Epithelial cell of prostate (primary cell): Measurements from ENCODE around the gene FARP1.

ENCODE experiments used
- DNase-seq: peaks from one replicate; pipeline ENCODE4 v3.0.0-alpha.2; 2011; ENCODE audit warnings: low read depth, low spot score
- H3K27ac ChIP-seq: fragments of 450-650 bp; 2 replicates; pipeline ENCODE4 v1.5.1; 2017; ENCODE audit warnings: mild to moderate bottlenecking

The FARP1 gene

GRCh38 chr13:98480915-98481877 is 338.3 kb downstream of the FARP1 start:
- DNase-seq: no peak
- H3K27ac ChIP-seq: peak overlapping the region; percentile 98

- DNase-seq: no peak
- peak overlapping the region; percentile 98 for H3K27ac ChIP-seq
These were observed 339.9 kb downstream of the FARP1 start for GRCh38 chr13:98482476-98483444.

GRCh38 chr13:98483601-98484288 is 340.9 kb downstream of the FARP1 start:
- peak overlapping the region; percentile 98 for H3K27ac ChIP-seq
- no peak for DNase-seq

- H3K27ac ChIP-seq: peak overlapping the region; percentile 98
- DNase-seq: peak; percentile 98
These were observed 341.7 kb downstream of the FARP1 start for GRCh38 chr13:98484289-98485219.

- peak overlapping the region; percentile 98 for H3K27ac ChIP-seq
- DNase-seq: no peak
These were observed 342.7 kb downstream of the FARP1 start for GRCh38 chr13:98485561-98485960.

- peak overlapping the region; percentile 98 for H3K27ac ChIP-seq
These were observed 343.5 kb downstream of the FARP1 start for GRCh38 chr13:98486412-98486811.

GRCh38 chr13:98487016-98487415 is 344.1 kb downstream of the FARP1 start:
- H3K27ac ChIP-seq: peak overlapping the region; percentile 98
- DNase-seq: no peak

More at GRCh38 chr13:98486412-98486811, 343.5 kb downstream of the FARP1 start:
- DNase-seq: no peak

- H3K27ac ChIP-seq: peak overlapping the region; percentile 98
- no peak for DNase-seq
These were observed 344.6 kb downstream of the FARP1 start for GRCh38 chr13:98487522-98487921.

- H3K27ac ChIP-seq: peak overlapping the region; percentile 98
- no peak for DNase-seq
These were observed 345.8 kb downstream of the FARP1 start for GRCh38 chr13:98488736-98489135.

GRCh38 chr13:98489446-98490194 is 346.7 kb downstream of the FARP1 start:
- peak overlapping the region; percentile 98 for H3K27ac ChIP-seq
- DNase-seq: no peak

- no peak for DNase-seq
- H3K27ac ChIP-seq: peak overlapping the region; percentile 98
These were observed 347.4 kb downstream of the FARP1 start for GRCh38 chr13:98490195-98490836.

- DNase-seq: no peak
- no peak overlapping the region for H3K27ac ChIP-seq
These were observed 348.0 kb downstream of the FARP1 start for GRCh38 chr13:98490866-98491265.

- peak overlapping the region; percentile 63 for H3K27ac ChIP-seq
- DNase-seq: no peak
These were observed 349.6 kb downstream of the FARP1 start for GRCh38 chr13:98492335-98493041.

GRCh38 chr13:98493042-98493712 is 350.3 kb downstream of the FARP1 start:
- H3K27ac ChIP-seq: peak overlapping the region; percentile 63
- no peak for DNase-seq

- no peak for DNase-seq
- H3K27ac ChIP-seq: no peak overlapping the region
These were observed 351.9 kb downstream of the FARP1 start for GRCh38 chr13:98494769-98495168.

GRCh38 chr13:98495627-98496478 is 353.0 kb downstream of the FARP1 start:
- H3K27ac ChIP-seq: peak overlapping the region; percentile 24
- DNase-seq: no peak
